Neural crest cell (in vitro differentiated cells): ENCODE results near the gene DOK4. TPM values are rescaled to one million over a fixed set of nuclear protein-coding genes. Genes with fewer than 3 reads are reported as not detected.

Source experiments
- DNase-seq: peaks from one replicate; pipeline ENCODE4 v3.0.0; 2021; ENCODE audit warnings: low read depth, mixed read lengths, low spot score
- H3K27ac Mint-ChIP-seq: one replicate; pipeline ENCODE4 v1.8.0; 2021; ENCODE audit warnings: mild to moderate bottlenecking, mixed read lengths; ENCODE audit not compliant: unreplicated experiment
- H3K27me3 Mint-ChIP-seq: 2 replicates; pipeline ENCODE4 v1.8.0; 2021; ENCODE audit warnings: low read depth, mild to moderate bottlenecking, mixed read lengths
- H3K36me3 Mint-ChIP-seq: 2 replicates; pipeline ENCODE4 v1.8.0; 2021; ENCODE audit warnings: low read depth, mild to moderate bottlenecking, mixed read lengths
- H3K4me1 Mint-ChIP-seq: 2 replicates; pipeline ENCODE4 v1.8.0; 2021; ENCODE audit warnings: mixed read lengths
- H3K4me3 Mint-ChIP-seq: one replicate; pipeline ENCODE4 v1.8.0; 2021; ENCODE audit warnings: mild to moderate bottlenecking, mixed read lengths
- H3K9me3 Mint-ChIP-seq: 2 replicates; pipeline ENCODE4 v1.8.0; 2021; ENCODE audit warnings: mixed read lengths
- total RNA-seq: library from RNA; stranded (reverse); gene quantifications from 2 replicates; pipeline ENCODE4 v1.2.1, GENCODE V29; 2021
- TF ChIP-seq, protein P1 (sequence below): fragments of 200-600 bp; sonication (generic); conservative IDR thresholded peaks from 2 replicates; pipeline ENCODE4 v1.5.0; 2021; ENCODE audit warnings: antibody characterized with exemption, mild to moderate bottlenecking

The DOK4 gene
- total RNA-seq, 1 donor from 2014 or later = 22.7 TPM

DNA sequence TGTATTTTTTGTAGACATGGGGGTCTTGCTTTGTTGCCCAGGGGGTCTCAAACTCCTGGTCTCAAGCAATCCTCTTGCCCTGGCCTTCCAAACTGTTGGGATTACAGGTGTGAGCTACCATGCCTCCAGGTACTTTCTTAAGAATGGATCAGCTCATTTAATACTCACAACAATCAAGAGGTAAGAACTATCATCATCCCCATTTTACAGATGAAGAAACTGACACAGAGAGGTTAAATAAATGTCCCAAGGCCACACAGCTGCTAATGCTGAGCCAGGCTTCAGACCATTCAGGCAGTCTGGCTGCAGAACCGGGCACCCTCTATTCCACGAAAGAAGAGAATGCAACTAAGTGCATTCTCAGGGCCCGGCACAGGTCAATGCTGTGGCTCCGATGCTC lies 28.1 kb upstream of the DOK4 start:
- no peak overlapping the region for H3K27ac Mint-ChIP-seq

DNA sequence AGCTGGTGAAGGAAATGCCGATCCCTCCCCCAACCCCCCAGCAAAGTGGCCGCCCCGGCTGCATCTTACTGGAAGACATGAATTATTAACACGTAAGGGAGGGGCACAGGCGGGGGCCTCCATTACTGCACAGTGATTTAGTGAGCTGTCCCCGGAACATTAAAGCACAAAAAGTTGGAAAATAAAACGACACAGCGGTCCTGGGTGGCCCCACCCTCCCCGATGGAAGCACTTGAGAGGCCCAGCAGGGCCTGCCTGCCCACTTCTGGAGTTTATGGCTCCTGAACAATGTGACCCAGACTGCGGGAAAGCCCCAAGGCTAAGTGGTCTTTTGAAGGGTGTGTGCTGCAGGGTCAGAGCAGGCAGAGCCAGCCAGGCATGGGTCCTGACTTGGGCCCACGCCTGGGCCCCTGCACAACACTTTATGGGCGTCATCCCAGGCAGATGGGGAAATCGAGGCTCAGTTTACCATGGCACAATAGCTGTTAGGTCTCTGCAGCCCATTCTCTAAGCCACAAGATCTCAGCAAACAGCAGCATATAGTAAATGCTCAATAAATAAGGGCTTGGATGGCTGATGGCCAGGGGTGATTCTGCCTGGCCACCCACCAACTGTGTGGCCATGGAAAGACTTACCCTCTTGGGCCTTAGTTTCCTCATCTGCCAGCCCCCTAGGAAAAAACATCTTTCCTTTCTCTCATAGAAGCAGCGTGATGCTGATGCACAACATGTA lies 27.2 kb upstream of the DOK4 start:
- no peak overlapping the region for H3K27ac Mint-ChIP-seq
- H3K4me1 Mint-ChIP-seq = peaks cover 34% of the 10 kb centered on the region
- no peaks in the 10 kb centered on the region for H3K36me3 Mint-ChIP-seq
- no peak for DNase-seq
- H3K27me3 Mint-ChIP-seq = no peaks in the 10 kb centered on the region
- peak overlapping the region; percentile 44 for H3K4me3 Mint-ChIP-seq
- no peaks in the 10 kb centered on the region for H3K9me3 Mint-ChIP-seq
- TF ChIP-seq, protein P1, sequence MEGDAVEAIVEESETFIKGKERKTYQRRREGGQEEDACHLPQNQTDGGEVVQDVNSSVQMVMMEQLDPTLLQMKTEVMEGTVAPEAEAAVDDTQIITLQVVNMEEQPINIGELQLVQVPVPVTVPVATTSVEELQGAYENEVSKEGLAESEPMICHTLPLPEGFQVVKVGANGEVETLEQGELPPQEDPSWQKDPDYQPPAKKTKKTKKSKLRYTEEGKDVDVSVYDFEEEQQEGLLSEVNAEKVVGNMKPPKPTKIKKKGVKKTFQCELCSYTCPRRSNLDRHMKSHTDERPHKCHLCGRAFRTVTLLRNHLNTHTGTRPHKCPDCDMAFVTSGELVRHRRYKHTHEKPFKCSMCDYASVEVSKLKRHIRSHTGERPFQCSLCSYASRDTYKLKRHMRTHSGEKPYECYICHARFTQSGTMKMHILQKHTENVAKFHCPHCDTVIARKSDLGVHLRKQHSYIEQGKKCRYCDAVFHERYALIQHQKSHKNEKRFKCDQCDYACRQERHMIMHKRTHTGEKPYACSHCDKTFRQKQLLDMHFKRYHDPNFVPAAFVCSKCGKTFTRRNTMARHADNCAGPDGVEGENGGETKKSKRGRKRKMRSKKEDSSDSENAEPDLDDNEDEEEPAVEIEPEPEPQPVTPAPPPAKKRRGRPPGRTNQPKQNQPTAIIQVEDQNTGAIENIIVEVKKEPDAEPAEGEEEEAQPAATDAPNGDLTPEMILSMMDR = no peak

More for the DNA sequence above, 28.1 kb upstream of the DOK4 start:
- Mint-ChIP-seq H3K4me1 (peaks cover 32% of the 10 kb centered on the region), H3K9me3 (no peaks in the 10 kb centered on the region), H3K27me3 (no peaks in the 10 kb centered on the region), H3K4me3 (no peak overlapping the region), H3K36me3 (no peaks in the 10 kb centered on the region)
- no peak for DNase-seq
- TF ChIP-seq, protein P1 = no peak

DNA sequence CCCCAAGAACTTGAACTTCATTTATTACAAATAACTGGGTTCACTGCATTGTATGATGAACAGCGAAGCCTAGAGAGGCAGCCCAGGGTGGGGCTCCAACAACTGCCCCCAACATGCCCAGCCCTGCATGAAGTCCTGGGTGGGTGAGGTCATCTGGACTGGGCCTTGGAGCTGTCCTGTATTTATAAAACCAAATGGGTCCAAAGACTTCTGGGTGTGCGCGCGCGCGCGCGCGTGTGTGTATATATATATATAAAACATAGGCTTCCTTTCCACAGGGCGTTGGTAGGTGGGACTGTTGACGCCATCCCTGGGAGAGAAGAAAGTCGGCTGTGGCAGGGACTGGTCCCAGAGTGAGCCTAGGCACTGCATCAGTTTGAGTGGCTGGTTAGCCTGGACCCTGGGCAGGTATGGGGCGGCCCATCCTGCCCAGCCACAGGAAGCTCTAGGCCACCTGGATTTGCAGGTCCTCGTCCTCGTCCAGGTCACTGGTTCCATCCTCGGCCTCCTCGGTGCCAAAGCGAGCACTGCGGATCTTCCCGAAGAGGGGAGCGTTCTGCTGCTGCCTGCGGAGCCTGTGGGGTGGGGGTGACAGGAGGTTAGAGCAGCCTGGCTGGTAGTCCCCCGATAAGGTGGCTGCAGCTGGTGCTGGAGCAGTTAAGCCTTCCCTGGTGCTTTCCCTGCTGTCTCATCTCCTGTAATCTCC lies 26.2 kb upstream of the DOK4 start:
- H3K27me3 Mint-ChIP-seq = no peaks in the 10 kb centered on the region
- TF ChIP-seq, protein P1 = no peak
- peaks cover 36% of the 10 kb centered on the region for H3K4me1 Mint-ChIP-seq
- H3K9me3 Mint-ChIP-seq = no peaks in the 10 kb centered on the region
- H3K36me3 Mint-ChIP-seq = no peaks in the 10 kb centered on the region
- no peak overlapping the region for H3K4me3 Mint-ChIP-seq
- no peak for DNase-seq
- H3K27ac Mint-ChIP-seq = no peak overlapping the region

DNA sequence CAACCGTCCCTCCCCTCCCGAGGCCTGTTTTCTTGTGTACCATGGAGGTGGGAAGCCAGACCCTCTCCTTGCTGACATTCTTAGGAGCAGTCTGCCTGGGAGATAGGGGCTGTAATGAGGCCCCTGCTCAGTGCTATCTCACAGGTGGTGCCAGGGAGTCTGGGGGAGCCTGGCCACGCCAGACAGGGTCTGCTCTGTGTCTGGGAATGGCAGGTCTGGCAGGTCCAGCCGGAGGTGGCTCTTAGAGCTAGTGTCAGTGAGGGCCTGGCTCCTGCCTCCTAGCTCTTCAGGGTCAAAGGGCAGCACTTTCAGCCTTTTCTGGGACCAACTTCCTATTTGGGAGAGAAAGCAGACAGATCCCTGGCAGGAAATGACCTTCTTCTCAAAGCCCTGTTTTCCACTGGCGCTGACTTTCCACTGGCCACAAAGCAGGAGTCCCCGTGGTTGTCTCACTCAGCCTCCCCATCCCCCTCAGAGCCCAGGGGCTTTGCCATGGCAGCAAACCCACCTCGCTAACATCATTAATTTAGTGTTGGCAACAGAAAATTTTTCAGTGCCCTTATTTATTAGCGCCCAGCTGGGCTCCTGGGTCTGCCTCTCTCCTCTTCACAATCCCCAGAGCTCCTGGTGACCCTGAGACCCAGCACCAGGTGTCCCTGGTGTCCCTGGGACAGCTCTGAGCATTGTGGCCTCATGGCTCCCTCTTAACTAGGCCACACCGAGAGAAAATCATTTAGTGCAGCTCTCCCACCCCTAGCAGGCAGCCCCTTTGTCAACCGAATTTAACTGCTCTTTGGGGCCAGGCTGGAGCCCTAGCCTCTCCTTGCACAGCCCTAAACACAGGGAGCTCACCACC lies 24.0 kb upstream of the DOK4 start:
- H3K27me3 Mint-ChIP-seq = no peaks in the 10 kb centered on the region
- H3K9me3 Mint-ChIP-seq = no peaks in the 10 kb centered on the region
- H3K36me3 Mint-ChIP-seq = no peaks in the 10 kb centered on the region
- H3K4me3 Mint-ChIP-seq = no peak overlapping the region
- peaks cover 29% of the 10 kb centered on the region for H3K4me1 Mint-ChIP-seq
- TF ChIP-seq, protein P1 = no peak
- DNase-seq = no peak
- H3K27ac Mint-ChIP-seq = peak overlapping the region; percentile 12

DNA sequence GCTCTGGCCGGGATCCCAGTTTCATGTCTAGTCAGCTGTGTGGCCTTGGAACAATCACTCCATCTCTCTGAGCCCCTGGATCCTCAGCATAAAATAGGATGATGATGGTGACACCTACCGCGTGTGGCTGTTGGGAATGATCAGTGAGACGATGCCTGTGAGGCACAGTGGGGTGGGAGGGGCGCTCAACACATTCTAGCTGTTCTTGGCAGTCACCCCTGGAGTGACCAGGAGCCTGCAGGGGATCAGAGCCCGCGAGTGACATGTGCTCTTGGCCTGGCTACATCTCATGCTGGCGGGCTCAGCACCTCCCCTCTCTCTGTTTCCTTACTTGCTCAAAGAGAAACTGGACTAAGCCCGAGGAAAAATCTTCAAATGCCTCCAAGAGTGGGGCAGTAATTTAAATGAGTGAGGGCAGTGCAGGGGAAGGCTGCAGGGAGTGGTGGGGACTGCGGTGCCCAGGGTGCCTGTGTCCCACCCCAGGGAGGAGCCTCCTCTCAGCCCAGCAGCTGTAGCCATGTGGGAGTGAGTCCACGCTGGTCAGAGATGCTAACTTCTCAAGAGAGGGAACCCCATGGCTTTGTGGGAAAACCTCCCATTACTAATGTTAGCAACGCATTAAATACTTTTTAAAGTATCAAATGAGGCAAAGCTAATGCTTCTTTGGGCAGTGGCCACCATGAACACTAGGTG lies 23.1 kb upstream of the DOK4 start:
- Mint-ChIP-seq H3K4me1 (peaks cover 28% of the 10 kb centered on the region), H3K27ac (no peak overlapping the region)

More for the DNA sequence above, 23.1 kb upstream of the DOK4 start:
- no peak for DNase-seq
- Mint-ChIP-seq H3K36me3 (no peaks in the 10 kb centered on the region), H3K9me3 (no peaks in the 10 kb centered on the region), H3K27me3 (no peaks in the 10 kb centered on the region), H3K4me3 (no peak overlapping the region)
- TF ChIP-seq, protein P1 = no peak
